ENCODE data around the gene WDR48.
A peak's percentile ranks its signal among the peaks of the same experiment; 100 is the strongest.

The WDR48 gene

DNA sequence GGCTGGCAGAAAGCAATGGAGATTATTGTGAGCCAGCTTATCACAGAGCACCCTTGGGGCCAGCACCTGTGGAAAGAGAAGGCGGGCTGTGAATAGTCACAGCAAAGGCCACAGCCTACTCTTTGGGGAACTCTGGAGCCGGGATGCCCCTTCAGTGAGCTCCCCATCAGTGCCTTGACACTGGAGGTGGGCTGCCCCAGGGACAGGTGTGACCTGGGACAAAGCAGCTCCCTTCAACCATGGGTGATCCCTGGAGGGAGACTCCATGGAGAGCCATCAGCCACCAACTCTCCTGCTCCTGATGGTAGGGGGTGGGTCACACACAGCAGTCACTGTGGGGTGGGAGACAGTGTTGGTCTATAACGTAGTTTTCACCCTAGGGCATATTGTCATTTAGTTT, 61.5 kb downstream of the WDR48 start:
- intact Hi-C loops (cut with DNase I), result no loop called here
- peak in 1 of 10 donors; percentile 64 for DNase-seq

GRCh38 chr3:39114456-39114855, 62.6 kb downstream of the WDR48 start:
- intact Hi-C loops (cut with DNase I), result no loop called here
- DNase-seq, result peak in 1 of 10 donors; percentile 18

GRCh38 chr3:39115870-39116269, 64.1 kb downstream of the WDR48 start:
- DNase-seq, result peak in 1 of 10 donors; percentile 29
- intact Hi-C loops (cut with DNase I), result no loop called here

DNA sequence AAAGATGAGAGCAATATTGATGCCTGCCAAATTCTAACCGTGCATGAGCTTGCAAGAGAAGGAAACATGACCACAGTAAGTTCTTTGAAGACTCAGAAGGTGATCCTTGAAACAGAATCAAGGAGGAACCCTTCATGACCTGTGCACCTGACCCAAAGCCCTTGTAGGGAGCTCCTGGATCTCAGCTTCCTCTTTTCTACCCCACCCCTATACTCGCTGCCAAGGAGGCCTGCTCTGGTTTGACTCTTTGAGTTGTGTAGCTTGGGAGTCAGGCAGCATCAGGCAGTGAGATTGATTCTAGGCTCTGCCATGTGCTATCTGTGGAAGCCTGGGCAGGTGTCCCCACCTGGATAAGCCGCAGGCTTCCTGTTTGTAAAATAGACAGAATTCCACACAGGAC, 66.3 kb downstream of the WDR48 start:
- intact Hi-C loops (cut with DNase I), result no loop called here
- DNase-seq, result peak in 1 of 10 donors; percentile 2

DNA sequence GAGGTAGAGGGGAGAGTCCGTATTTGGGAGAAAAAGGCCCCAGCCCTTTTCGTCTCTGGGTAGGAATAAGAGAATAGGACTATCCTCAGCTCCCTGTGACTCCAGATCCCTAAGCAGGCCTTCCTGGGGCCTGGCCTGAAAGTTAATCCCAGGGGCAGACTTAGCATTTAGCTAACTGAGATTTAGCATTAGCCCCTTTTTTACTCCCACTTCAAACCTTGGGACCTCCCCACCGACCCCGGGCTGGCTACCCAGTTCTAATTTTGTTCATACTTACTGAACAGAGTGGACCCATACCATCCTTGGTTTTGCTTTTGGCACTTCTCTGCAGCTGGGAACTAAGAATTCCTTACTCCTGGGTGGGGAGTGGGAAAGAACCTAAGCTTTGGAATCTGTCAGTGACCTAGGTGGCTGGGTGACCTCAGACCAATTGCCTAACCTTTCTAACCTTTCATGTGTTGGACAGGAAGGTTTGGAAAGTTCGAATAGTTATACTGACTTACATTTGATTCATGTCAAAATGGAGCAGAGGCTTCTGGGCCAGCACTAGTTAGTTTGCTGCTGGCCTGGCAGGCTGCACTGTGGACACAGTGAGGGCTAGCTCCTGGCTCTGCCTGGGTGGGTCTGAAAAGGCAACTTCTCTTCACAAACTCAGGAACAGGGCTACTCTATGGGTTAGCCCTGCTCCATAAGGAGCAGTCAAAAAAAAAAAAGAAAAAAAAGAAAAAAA, 67.3 kb downstream of the WDR48 start:
- peak in 1 of 10 donors; percentile 62 for DNase-seq
- intact Hi-C loops (cut with DNase I), result no loop called here

DNA sequence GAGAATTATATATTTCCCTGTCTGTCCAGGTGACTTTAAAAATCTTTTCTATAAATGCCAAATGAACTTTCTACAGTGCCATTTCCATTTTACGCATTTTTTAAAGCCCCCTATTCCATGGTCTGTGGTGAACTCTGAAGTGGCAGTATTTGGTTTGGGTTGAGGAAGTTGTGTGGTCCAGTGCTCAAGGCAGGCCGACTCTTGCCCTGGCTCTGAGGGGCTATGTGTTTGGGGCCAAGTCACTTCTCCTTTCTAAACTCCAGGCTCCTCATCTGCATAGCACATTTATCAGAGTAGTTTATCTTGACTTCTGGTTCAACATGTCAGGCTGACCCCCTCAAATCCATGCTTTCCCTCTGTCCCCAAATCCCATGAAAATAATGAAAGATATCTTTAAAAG, 69.8 kb downstream of the WDR48 start:
- intact Hi-C loops (cut with DNase I), result no loop called here
- peak in 1 of 10 donors; percentile 8 for DNase-seq

DNA sequence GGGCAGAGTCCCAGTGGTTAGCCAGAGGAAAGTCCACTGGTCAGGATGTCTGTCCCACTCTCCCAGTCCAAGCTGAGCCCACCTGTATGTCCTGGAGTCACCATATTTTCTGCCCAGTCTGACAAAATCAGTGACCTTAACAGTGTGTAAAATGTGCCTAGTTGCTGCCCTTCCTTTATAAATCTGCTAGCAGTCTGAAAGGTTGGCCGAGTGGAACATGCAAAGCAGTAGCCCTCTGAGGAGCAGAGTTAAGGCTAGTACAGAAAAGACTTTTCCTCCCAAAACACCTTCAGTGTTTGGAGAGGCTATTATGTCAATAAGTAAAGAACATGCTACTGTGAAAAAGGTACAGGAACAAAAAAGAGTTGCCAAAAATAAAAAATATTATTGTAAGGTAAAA, 71.0 kb downstream of the WDR48 start:
- no peak for DNase-seq
- intact Hi-C loops (cut with DNase I), result no loop called here

DNA sequence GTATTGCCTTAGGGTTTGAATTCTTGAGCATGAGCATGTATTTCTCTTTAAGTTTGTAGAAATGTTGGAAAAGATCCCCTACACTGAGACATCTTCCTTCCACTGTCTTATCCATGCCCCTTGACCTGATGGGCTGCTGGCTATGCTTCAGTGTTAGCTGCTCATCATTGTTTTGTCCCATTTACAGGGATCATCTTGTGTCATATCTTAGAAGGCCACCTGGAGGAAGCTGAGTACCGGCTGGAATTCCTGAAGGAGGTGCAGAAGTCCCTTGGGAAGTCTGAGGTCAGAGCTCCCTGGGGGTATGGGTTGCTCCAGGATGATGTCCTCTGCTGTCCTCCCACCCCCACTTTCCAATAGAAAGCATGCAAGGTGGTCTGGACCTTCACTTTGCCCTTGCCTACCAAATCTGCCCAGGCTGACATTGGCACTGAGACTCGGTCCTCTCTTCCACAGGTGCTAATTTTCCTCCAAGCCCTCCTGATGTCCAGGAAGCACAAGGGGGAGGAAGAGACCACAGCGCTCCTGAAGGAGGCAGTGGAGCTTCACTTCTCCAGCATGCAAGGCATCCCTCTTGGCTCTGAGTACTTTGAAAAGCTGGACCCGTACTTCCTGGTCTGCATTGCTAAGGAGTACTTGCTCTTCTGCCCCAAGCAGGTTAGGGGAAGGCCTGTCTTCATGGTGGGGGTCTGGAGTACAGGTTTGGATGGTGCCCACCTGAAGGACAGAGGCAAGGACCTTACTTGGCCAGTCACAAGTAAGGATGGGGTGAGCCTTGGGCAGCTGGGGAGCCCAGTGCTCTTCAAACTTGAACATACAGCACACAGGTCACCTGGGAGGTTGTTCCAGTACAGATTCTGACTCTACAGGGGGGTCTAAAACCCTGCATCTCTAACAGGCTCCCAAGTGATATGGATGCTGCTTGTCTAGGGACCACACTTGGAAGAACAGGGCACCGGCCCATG, 73.3 kb downstream of the WDR48 start:
- intact Hi-C loops (cut with DNase I), result no loop called here
- DNase-seq, result peak in 1 of 10 donors; percentile 68

DNA sequence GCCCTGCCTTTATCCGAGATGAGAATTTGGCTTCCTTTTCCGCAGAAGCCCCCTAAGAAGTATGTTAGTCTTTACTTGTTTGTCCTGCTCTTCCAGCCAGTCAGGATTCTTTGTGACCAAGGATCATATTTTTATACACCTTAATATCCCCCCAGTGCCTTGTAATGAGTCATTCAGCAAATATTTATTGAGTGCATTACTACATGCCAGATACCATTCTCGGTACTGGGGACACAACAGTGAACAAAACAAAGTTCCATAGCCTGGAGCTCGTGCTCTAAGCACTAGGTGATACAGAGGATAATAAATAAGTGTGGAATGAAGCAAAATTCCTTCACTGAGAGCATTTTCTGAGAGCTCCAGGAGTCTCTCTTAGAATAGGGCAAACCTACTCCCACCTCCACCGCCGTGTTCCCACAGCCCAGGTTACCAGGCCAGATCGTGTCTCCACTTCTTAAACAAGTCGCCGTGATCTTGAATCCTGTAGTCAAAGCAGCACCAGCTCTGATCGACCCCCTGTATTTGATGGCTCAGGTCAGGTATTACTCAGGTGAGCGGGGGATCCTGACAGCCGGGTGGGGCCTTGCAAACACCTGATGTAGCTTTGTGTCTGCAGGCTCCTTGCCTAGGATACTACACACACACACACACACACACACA, 74.2 kb downstream of the WDR48 start:
- DNase-seq, result peak in 1 of 10 donors; percentile 28
- intact Hi-C loops (cut with DNase I), result loop anchor here (1.0 kb wide), 1 partner anchor 162 kb away; no protein-coding TSS in a partner anchor

GRCh38 chr3:39126532-39127071, 74.8 kb downstream of the WDR48 start:
- intact Hi-C loops (cut with DNase I), result loop anchor here (1.0 kb wide), 1 partner anchor 162 kb away; no protein-coding TSS in a partner anchor
- DNase-seq, result peak in 4 of 10 donors; percentile 45 to 56 (median 54)

- intact Hi-C loops (cut with DNase I), result no loop called here
- peak in 1 of 10 donors; percentile 32 for DNase-seq
Observed at GRCh38 chr3:39127269-39127907, 75.6 kb downstream of the WDR48 start.

DNA sequence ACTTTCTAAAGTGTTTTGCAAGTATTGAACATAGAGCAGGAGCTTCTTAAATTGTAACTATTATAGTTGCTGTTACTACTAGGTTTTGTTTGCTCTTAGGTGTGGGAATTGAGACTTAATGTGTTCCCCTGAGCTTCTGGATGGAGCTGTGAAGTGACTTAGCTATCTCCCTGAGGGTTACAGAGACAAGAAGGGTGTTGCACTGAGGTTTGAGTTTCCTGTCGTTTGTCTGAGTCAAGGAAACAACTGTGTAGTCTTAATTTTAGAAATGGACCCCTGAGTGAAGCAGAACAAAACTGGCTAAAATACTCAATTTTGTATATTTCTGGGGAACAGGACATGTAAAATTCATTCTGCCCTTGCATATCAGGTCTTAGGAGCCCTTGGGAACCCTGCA, 76.1 kb downstream of the WDR48 start:
- DNase-seq, result no peak
- intact Hi-C loops (cut with DNase I), result no loop called here

DNA sequence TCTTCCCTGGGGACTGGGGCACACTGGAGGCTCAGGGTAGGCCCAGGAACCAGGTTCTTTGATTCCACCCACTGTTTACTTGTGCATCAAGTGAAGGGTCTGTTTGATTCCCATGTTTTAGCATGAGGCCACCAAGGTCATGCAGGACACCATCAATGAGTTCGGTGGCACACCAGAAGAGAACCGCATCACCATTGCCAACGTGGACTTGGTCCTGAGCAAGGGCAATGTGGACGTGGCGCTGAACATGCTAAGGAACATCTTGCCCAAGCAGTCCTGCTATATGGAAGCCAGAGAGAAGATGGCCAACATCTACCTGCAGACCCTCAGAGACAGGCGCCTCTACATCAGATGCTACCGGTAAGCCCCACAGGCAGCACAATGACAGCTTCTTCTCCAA, 77.1 kb downstream of the WDR48 start:
- peak in 1 of 10 donors; percentile 57 for DNase-seq
- intact Hi-C loops (cut with DNase I), result no loop called here

DNA sequence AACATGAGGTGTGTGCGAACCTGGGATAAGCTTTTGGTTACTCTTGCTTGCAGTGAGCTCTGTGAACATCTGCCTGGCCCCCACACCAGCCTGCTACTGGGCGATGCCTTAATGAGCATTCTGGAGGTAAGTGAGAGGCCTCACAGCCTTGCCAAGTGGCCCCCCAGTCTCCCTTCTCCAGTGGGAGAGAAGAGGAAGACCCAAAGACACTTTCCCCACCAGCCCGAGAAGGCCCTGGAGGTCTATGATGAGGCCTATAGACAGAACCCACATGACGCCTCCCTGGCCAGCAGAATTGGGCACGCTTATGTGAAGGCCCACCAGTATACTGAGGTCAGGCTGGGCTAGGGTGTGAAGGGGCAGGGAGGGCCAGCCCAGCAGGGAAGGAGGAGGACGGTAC, 78.2 kb downstream of the WDR48 start:
- intact Hi-C loops (cut with DNase I), result no loop called here
- DNase-seq, result peak in 1 of 10 donors; percentile 48

- intact Hi-C loops (cut with DNase I), result no loop called here
- DNase-seq, result no peak
Observed at GRCh38 chr3:39130693-39131265, 79.0 kb downstream of the WDR48 start.

DNA sequence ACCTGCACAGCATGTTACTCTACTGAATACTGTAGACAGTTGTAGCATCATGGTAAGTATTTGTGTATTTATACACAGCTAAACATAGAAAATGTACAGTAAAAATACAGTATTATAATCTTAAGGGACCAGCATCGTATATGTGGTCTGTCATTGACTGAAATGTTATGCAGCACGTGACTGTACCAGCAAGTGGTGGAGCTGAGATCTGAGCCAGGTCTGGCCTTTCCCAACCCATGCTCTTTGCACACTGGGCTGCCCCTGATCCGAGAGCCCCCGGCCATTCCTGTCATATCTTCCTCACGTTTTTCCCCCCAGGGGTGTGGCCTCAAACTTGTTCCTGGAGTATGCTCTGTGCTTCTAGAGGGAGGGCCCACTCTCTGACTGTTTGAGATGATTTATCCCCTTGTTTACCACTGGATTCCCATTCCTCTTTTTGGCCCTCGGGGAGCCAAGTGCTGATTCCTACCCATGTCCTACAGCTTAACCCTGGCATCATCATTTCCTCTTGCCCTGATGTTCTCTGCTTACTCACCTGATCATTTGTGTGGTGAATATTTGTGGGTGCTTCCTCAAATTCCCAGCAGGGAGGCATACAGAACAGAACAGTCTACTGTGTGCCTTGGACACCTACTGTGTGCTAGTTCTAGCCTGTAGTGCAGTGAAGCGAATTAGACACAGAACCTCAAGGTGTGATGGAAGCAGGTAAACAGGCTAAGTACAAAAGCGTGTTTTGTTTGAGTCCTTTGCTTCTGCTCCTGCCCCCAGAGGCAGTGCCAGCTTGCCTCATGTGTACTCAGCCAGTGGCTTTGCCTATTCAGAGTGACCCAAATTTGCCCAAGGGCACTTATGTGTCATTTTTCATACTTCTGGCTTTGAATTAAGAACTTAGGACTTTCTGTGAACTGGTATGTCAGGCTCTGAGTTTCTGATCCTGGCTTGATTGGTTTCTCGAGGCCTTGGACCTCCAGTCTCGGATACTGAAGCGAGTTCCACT, 80.6 kb downstream of the WDR48 start:
- peak in 1 of 10 donors; percentile 29 for DNase-seq
- intact Hi-C loops (cut with DNase I), result no loop called here

GRCh38 chr3:39133093-39133490, 81.3 kb downstream of the WDR48 start:
- intact Hi-C loops (cut with DNase I), result no loop called here
- peak in 1 of 10 donors; percentile 28 for DNase-seq

- DNase-seq, result peak in 1 of 10 donors; percentile 29
- intact Hi-C loops (cut with DNase I), result no loop called here
Observed at GRCh38 chr3:39133822-39134221, 82.0 kb downstream of the WDR48 start.
